Activated gamma-delta T cell treated with anti-CD3 and anti-CD28 coated beads, Interleukin-2, amount 50 U/mL, for 16 hours (primary cell): ENCODE measurements around the gene ARF1.

Source experiments
- DNase-seq: peaks from one replicate; pipeline ENCODE4 v3.0.0-alpha.2; 2020; ENCODE audit warnings: low read depth

ARF1 gene

GRCh38 chr1:228123505-228123904 lies 41.0 kb downstream of the ARF1 start:
- no peak for DNase-seq

DNA sequence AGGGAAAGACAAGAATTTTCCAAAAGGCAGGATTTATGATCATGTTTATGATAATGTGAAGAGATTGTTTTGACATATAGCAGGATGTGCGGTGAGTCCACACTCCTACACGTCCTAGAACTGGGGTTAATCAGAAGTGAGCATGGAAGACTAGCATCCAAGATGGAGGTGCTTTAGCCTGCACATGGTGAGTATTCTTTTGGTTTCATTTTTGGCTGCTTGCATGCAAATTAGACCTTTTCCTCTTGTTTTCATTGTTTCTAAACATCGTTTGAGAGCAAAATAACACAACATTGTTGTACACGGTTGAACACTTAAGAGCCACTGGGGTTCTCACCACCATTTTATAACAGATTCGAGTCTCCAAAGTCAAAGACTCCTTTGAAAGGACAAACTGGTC lies 42.7 kb downstream of the ARF1 start:
- DNase-seq, result no peak

GRCh38 chr1:228131766-228132165 lies 49.3 kb downstream of the ARF1 start:
- DNase-seq, result no peak

- no peak for DNase-seq
Measured at GRCh38 chr1:228134591-228134990, 52.1 kb downstream of the ARF1 start.

GRCh38 chr1:228136901-228137300 lies 54.4 kb downstream of the ARF1 start:
- DNase-seq, result no peak

- no peak for DNase-seq
Measured at GRCh38 chr1:228139406-228139930, 57.0 kb downstream of the ARF1 start.

- peak; percentile 100 for DNase-seq
Measured at GRCh38 chr1:228139931-228140723, 57.6 kb downstream of the ARF1 start, which contains the start of gene GUK1. TSS of gene GUK1 (plus strand) at chr1:228140279. CDS start at chr1:228140303, 24 bp downstream.

DNA sequence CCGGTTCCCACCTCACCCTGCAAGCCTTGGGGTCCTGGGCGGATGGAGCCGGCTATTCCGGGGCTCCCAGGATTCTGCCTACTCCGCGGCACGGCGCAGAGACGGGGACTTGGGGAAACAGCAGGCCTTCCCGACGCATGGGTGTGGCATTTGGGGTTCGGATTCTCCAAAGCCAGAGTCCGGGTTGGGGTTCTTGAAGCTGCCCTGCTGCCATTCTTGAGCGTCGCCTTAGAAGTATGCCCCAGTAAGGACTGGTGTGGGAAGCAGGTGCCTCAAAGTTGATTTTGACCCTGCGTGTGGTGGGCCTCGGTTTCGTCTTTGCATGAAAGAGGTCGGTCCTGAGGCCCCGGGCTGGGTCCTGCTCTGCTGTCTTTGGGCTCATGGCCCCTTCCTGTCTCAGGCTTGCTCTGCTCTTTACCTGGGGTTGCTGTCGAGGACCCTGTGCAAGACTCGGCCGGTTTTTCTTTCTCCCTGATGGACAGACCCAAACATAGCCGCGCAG lies 58.3 kb downstream of the ARF1 start:
- DNase-seq, result no peak

GRCh38 chr1:228141226-228142044 lies 58.9 kb downstream of the ARF1 start:
- DNase-seq, result no peak

DNA sequence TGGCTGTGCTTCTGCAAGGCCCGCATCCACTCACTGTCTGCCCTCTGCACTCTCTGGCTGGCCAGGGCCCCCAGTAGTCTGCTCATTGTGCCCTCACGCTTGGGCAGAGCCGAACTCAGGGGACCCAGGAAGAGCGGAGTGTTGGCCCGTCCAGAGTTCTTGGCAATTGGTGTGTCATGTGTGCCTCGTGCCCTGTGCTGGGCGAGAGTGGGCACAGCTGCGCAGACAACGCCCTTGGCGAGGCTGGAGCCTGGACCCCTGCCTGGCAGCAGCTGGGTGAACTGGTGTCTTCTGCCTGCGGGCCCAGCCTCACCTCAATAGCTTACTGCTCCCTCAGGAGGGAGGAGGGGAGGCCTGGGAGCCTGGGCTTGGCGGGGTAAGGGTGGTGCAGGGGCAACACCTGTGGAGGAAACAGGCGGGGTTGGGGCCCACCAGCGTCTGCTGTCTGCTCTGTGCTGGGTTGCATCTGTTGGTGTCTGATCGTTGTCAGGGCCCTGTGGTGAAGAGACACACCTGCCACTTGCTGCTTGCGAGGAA lies 59.7 kb downstream of the ARF1 start:
- DNase-seq, result no peak

- no peak for DNase-seq
Measured at GRCh38 chr1:228142701-228143136, 60.2 kb downstream of the ARF1 start.

GRCh38 chr1:228143480-228144192 lies 61.1 kb downstream of the ARF1 start:
- no peak for DNase-seq

DNA sequence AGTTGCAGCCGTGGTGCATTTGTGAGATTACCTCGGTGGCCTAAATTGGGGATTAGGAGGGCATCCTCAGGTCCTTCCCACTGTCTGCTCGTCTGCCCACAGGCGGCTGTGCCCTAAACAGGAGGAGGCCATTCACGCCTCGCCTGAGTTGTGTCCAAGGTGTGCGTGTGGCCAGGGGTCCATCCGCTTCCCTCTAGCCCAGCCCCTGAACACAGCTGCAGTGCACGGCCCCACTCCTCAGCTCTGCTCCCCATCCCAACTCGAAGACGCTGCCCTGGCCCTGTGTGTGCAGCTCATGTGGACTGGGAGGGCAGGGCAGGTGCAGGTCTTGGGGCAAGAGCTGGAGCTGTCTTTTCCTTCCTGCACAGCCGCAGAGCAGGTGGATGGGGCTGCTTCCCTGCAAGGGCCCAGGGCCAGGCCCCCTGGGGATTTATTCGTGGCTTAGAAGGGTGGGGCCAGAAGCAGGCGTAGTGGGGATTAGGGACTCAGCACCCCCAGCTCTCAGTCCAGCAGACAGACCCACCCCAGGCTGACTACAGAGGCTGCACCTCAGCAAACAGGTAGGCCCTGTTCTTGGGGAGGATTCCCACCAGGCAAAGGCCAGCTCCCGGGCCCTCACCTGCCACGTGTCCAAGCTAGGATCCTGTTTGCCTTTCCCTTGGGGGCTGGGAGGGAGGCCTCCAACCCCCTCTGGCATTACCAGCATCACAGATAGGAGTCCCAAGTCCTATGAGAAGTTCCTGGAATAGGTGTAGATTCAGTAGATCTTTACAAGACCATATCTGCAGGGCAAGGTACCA lies 61.9 kb downstream of the ARF1 start:
- no peak for DNase-seq

GRCh38 chr1:228144993-228145343 lies 62.5 kb downstream of the ARF1 start:
- DNase-seq, result no peak

DNA sequence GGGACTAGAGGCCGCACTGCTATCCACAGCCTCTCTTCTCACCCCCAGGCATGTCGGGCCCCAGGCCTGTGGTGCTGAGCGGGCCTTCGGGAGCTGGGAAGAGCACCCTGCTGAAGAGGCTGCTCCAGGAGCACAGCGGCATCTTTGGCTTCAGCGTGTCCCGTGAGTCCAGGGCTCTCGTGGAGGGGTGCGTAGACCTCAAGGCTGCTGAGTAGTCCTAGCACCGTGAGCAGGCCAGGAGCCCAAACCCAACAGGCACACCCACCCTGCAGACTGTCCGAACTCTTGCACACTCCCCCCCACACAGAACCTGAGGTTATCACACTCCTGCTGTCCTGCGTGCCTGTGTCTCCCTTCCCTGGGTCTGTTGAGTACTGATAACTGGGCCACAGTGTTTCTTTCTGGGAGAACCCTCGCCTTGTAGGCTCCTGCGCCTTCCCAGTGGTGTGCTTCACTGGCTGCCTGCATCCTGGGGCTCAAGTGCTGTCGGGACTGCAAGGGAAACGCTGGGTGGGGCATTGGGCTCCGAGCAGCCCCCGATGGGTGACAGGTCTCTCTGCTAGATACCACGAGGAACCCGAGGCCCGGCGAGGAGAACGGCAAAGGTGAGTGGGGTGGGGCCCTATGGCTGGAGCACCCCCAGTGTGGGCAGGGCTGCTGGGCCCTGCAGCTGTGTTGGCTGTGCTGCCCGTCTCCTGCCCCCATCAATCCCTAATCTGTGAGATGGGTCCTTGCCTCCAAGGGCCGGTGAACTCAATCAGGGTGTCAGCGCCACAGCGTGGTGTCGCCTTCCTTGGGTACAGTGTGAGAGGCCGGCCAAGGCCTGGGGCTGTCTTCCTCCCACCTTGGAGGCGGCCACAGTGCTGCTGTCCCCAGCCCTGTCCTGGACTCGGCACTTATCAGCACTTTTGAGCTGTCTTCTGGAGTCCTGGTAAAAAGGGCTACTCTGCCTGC lies 63.2 kb downstream of the ARF1 start:
- DNase-seq, result no peak

GRCh38 chr1:228146417-228147150 lies 64.1 kb downstream of the ARF1 start:
- DNase-seq, result no peak

GRCh38 chr1:228147151-228147693 lies 64.7 kb downstream of the ARF1 start:
- DNase-seq, result no peak

GRCh38 chr1:228147768-228148167 lies 65.3 kb downstream of the ARF1 start:
- no peak for DNase-seq
